ENCODE measurements around the gene NR5A2.

DNA sequence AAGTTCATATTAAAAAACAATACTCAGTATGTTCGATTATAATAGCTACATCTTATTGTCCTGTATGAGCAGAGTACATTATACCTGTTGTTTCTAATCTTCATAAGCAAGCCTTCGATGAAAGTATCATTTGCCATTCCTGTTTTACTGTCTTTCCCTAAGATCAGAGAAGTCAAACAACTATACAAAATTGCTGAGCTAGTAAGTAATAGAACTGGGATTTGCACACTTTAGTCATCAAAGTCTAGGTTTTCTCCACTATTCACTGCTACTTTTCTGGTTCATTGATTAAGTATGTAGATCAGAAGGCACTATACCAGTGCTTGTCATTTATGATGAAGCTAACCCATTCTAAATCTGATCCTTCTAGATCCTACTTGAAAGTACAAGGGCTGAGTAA lies 108.9 kb downstream of the NR5A2 start:
- TF ChIP-seq, protein P1, sequence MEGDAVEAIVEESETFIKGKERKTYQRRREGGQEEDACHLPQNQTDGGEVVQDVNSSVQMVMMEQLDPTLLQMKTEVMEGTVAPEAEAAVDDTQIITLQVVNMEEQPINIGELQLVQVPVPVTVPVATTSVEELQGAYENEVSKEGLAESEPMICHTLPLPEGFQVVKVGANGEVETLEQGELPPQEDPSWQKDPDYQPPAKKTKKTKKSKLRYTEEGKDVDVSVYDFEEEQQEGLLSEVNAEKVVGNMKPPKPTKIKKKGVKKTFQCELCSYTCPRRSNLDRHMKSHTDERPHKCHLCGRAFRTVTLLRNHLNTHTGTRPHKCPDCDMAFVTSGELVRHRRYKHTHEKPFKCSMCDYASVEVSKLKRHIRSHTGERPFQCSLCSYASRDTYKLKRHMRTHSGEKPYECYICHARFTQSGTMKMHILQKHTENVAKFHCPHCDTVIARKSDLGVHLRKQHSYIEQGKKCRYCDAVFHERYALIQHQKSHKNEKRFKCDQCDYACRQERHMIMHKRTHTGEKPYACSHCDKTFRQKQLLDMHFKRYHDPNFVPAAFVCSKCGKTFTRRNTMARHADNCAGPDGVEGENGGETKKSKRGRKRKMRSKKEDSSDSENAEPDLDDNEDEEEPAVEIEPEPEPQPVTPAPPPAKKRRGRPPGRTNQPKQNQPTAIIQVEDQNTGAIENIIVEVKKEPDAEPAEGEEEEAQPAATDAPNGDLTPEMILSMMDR (IDR thresholded peaks at IDR 0.05): no peak
- TF ChIP-seq POLR2A (IDR thresholded peaks at IDR 0.05) (no peak), POLR2AphosphoS5 (IDR thresholded peaks at IDR 0.05; ENCODE audit: insufficient read depth in 1 of 2, low read depth in 1 of 2) (no peak)

All from vagina (tissue), 2 donors.